NOMO-1 (cell line): ENCODE data around the gene POFUT1.
A peak's percentile ranks its signal among the peaks of the same experiment; 100 is the strongest.
"Not testable (repeated sequence)": the region's sequence is repeated elsewhere in the genome, so short reads cannot be mapped to it uniquely, and the experiment has no call there.

Experiments
- DNase-seq, 2 experiments: peaks; one replicate each; lab custom pipeline; 2025; ENCODE audit not compliant: unreplicated experiment in 2 of 2; lab: John Stamatoyannopoulos, UW

POFUT1 gene

DNA sequence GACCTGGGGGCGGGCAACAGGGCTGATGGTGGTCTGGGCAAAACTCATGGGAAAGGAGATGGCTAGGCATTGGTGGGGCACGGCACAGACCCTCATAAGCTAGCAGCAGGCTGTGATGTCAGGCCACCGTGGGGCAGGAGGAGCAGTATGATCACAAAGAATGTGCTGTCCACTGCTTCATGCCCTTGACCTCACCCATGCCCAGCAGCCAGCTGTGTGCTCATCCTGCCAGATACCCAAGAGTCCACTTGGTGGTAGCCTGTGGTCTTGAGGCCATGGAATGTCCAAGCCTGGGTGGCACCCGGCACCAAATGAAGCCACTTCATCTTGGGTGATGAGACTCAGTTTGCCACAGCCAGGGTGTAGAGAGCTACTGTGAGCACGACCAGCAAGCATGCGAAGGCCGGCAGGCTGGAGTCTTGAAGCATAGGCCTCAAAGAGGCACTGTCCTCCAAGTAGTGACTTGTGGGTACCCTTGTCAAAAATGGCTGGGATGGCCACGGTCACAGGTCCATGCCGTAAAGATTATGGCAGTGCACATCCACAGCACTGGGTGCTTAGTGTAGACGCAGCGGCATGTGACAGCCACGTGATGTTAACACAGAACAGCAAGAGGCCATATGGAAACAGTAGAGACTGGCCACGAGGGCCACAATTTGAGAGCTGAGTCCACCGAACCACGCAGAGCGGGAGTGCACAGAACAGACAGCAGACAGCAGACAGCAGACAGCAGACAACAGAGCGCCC, 19.1 kb upstream of the POFUT1 start:
- DNase-seq = no peak

DNA sequence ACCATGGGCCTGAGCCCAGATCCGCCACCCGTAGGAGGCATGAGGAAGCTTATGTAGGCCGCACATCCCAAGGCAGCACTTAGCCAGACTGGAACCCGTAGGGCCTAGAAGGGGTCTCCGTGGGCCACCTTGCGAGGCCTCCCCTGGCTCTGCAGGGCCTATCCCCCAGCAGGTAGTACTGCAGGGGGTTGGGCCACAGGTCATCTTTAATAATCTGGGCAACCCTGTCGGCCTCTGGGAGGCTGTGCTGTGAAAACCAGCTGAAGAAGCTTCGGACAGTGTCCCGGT, 18.6 kb upstream of the POFUT1 start:
- DNase-seq = no peak

DNA sequence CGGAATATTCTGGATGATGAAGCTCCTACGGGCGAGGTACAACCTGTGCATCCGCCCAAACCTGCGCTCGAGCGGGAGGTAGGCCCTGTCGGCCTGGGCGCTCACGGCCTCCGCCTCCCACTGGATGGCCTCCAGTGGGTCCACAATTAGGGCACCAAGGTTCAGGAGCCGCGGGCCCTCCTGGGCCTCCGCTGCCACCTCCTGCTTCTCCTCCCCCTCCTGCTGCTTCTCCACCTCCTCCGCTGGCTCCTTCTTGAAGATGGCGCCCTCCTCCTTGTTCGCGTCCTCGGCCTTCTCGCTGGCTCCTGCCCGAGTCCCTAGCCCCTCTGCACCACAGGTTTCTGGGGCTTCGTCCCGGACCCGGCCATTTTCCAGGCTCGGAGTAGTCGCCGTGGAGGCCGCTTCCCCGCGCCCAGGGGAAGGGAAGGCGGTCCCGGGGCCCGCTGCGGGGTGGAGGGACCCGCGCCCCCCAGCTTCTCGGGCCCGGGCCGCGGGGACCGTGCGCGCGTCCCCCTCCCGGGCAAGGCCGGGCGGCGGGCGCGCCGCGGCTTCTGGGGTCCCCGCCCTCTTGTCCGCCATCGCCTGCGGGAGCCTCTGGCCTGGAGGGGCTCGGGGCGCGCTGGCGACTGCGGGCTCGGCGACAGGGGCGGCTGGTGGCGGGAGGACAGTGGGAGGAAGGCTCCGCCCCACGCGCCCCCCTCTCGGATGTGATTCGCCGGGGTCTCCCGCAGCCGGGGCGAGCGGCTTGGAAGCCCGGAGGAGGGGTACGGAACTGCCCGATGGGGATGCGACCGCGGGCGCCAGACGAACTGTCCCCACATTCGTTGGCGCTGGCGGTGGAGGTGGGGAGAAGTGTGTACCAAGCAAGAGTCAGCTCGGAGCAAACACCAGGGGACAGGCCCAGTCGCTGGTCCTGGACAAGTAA, 17.7 kb upstream of the POFUT1 start:
- no peak for DNase-seq

DNA sequence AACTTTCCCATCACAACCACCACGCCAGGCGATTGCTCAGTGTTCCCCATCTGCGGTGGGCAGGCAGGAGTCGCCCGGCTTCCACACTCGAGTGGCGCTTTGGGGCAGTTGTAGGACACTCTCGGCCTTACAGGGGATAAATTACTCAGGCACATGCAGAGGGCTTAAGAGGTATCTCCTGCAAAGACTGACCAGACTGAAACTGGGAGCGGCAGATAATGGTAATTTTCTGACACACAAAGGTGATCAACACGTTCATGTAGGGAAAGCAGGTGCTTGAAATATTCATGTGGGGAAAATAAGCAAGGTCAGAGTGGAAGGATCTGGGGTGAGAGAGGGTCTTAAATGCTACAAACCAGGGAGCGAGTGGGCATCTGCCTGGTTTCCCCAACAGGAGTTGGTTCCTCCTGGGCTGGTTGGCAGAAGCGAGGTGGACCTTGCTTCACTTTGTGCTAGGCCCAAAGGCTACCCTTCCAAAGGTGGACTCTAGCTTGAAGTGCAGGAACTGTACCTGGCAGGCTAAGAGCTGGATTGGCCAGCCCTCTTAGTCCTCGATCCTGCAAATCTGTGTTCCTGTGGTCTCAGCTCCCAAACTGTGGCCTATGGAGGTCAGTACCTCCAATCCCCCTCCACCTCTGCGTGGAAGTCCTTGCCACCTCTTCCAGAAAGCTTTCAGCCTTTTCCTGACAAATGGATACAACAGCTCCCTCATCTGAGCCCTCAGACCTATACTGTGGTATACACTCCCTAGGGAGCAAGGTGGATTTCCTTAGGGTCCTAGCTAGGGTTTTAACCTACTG, 16.9 kb upstream of the POFUT1 start:
- DNase-seq = no peak

DNA sequence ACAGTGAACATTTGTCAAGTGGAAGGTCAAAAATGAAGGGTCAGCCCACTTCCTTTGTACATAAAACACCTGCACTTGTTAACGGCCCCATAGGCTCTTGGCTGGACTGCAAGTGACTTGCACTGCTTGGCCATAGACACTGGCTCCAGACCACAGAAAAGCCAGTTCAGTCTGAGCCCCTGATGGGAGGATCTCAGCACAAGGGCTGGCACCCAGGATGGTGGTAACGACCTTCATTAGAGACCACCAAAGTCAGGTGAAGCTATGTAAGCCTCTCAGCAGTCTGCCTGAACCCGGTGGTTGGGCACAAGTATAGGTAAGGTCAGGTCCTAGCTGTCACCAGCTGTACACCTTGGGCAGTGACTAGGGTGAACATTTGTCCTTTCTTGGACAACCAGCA, 16.3 kb upstream of the POFUT1 start:
- DNase-seq = no peak

DNA sequence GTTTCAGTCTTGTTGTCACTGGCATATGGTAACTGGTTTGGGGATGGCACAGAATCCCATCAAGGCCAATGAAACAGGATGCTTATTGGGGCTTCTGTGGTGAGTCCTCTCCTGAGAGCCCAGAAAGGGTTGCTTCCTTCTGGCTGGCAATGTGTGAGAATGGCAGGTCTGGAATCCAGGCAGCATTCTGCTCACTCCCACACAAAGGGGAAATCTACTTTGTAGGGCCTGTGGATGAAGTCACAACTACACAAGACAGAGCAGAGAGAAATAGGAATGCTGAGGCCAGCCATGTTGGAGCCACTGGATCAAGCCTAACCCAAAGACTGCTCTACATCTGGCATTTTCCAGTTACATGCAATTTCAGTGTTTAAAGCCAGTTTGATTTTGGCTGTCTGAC, 15.8 kb upstream of the POFUT1 start:
- no peak for DNase-seq

DNA sequence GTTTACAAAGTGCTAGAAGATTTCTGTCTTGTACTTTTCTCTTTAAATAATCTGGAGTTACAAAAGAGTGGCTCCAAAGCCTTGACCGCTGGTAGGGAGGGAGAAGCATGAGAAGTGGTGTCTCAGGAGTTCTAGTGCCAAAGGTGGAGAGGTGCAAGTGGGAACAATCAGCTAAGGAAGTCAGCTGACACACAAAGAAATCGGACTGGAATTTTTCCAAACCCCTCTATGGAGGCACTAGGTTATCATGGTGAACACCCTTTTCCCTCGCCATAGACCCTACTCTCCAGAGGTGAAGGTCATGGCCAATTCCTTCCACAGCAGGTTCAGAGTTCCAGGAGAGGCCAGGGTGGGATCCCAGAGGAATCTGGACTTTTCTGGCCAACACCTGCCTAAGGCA, 15.0 kb upstream of the POFUT1 start:
- DNase-seq = no peak

DNA sequence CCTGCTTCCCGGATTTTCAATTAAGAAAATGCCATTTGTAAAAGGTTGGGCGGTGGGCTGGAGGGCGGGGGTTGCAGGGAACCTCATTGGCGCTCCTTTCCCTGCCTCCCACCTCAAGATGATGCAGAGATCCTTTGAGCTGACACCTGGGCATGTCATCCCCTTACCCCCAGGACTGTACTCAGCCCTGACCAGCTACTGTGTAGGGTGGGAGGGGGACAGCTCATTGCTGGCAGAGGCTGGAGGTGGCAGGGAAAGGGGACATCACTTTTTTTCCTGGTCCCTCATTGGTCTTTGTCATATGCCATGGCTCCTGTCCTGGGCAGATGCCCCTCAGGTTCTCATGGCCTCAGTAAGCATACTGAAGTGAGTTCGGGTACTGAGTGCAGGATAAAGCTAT, 14.3 kb upstream of the POFUT1 start:
- DNase-seq = not testable (repeated sequence)

DNA sequence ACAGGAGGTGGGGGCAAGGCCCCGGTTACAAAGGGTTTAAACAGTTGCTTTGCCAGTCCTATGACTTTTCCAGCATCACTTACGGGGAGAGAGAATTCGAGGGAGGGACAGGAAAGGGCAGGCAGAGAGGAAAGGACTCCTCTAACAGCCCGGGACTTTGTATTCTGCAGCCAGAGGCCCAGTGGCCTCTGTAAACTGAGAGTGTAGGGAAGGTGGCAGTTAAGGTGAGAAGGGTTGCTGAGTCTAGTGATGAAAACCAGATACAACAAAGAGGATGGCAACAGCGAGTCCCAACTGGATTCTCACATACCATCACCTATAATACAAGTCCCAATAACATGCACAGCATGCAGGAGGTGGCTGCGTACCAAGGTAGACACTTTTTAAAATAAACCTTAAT, 13.7 kb upstream of the POFUT1 start:
- no peak for DNase-seq

DNA sequence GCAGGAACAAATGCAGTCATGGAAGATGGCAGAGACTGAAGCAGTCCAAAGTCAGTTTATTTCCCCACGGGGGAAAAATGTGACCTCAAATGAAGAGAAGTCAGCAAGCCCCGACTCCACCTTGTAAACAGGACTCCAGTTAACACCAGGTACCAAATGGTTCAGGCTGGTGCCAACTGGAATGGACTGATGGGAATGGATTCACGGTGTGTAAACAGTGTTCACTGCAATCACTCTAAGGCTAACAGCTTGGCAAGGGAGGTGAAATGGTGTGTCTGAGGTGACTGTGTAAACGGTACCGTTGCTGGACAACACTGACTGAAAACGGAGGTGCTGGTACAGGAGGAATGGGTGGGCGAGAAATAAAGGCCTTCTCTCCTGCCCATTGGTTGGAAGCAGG, 12.1 kb upstream of the POFUT1 start:
- DNase-seq = no peak

DNA sequence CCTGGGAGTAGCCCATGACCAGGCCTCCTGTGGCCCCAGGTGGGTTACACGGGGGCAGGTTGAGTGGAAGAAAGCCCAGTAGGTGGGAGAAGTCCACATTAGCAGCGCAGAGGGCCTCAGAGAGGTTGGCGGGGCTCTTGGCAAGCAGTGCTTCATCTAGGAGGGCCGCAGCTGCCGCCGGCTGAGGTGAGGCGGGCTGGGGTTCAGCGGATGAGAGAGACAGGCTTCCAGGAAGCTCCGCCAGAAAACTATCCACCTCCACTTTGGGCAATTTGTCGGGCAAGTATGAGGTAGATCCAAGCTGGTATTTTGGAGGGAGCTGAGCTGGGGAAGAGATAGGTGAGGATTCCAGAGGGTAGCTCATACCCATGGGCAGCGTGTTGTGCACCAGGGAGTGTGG, 11.1 kb upstream of the POFUT1 start:
- DNase-seq = not testable (repeated sequence)

DNA sequence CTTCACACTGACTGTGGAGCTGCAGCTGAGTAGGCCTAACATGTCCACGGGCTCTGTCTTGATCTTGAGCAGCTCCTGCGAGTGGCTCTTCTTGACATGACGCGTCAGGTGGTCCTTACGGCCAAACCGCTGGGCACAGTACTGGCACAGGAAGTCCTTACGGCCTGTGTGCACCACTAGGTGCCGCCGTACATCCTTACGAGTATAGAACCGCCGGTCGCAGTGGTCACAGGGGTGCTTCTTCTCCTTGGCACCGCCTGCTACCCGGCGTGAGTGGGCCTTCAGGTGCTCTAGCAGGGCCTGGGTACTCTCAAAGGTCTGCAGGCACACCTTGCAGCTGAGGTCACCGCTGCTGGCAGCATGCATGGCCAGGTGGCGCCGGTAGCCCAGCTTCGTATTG, 10.5 kb upstream of the POFUT1 start:
- DNase-seq = not testable (repeated sequence)

DNA sequence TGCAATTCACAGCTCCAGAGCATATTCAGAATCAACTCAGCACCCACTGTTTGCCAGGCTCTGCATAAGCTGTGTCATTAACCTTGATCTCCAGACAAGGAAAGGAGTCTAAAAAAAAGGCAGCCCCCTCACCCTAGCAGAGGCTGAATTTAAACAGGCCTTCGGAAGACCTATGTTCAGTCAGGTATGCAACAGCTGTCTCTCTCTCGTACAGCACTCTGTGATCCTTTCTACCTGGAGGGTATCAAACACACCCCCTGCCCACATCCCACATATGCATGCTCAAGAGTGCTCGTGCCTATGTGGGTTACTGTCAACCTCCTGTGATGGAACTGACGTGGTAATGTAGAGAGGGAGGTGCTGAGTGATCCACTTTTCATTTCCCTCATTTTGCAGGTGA, 8.7 kb upstream of the POFUT1 start:
- no peak for DNase-seq

DNA sequence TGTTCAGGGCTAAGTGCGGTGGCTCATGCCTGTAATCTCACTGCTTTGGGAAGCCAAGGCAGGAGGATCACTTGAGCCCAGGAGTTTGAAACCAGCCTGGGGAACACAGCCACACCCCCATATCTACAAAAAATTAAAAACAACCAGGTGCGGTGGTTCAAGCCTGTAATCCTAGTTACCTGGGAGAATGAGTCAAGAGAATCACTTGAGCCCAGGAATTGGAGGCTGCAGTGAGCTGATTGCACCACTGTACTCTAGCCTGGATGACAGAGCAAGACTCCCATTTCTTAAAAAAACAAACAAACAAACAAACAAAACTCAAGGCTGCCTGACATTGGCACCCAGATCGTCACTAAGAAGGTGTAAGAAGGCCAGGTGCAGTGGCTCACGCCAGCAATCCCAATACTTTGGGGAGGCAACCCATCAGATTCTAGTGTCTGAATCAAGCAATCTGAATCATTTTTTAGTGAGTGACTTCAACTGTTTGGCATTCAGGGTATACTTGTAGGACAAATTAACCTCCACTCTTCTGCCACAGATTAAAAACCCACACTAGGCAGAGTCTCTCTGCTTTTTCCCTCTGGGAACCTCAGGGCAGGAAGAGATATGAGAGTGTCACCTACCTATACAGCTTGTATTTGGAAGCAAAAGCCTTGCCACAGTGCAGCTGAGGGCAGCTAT, 6.2 kb upstream of the POFUT1 start:
- DNase-seq = no peak

DNA sequence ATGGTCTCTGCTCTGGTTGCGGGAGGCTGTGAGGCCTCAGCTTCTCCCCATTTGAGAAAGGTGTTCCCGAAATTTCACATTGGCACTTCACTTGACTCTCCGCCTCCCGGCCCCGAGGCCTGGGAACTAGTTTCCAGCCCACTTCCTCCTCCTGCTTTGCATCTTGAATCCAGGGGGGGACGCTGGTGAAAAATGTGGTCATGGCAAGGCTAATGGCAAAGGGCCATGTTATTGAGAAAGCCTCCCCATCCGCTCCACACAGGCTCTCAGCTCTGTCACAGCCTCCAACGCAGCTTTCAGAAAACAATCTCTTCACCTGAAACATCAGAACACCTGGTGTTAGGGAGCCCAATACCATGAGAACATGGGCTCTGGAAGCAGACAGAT, 5.7 kb upstream of the POFUT1 start:
- DNase-seq = no peak

DNA sequence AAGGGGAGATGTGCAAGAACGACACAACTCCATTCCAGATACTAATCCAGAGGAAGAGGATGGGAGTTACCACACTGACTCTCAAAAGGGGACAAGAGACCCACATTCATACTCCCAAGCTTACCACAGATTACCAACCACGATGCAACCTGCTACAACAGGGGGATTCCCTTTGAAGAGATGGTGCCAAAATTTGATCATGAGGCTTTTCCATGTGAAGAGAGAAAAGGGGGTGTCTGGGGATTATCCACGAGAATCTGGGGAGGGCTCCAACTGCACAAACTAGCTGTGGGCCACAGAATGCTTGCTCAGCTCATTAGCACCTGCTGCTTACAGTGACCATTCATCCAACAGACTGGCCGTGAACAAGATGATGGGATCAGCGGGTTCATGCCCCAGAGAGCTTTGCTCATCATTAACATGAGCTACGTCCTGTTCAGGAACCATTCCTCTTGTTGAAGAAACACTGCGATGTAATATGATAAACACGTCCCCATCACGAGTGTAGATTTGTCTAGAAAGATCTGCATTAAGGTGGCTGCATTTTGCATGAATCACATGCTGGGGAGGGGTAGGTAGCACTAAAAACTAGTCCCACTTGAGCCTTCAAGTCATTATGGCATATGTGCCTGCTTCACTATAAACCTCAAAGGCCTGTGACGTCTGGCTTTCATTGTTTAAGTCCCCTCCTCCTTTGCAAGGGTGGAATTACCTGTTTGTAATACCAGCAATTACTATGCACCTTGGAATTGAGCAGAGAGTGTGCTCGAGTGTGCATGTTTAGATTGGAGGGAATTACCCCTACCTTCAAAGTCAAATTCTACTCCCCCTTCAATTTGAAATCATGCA, 4.1 kb upstream of the POFUT1 start:
- DNase-seq = no peak

DNA sequence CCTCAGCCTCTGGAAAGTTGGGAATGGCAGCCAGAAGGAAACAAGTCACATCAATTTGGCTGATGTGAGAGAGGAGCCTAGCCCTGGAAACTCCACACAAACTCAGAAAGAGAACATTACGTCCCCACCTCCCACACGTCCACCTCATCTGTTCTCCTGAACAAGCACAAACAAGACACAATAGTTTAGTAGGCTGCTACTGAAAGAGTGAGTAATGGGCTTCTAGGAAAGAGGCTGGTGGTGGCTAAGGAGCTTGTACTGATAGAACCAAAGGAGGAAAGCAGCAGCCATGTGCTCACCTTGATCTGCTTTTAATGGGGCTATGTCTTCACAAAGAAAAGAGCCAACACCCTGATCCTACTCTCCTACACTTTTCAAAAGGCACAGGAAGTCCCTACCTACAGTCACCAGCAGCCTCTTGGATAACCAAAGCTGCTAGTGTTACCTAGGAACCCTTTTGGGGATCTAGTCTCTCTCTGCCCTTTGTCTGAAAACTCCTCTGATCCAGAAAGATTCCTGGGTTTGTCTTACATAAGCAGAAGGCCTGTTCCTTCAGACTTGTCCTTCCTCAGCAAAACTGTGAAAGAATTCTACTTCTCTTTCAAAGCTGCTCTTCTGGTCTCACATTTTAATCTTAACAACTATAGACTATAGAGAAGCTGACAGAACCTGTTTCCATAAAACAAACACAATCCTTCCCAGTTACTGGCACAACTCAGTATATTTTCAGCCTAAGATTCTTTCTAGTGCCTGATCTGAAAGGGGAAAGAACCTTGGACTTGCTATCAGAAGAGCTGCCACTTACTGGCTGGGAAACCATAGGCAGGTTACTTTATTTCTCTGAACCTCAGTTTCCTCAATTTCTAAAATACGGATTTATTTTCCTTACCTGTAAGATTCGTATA, 3.2 kb upstream of the POFUT1 start:
- DNase-seq = no peak

DNA sequence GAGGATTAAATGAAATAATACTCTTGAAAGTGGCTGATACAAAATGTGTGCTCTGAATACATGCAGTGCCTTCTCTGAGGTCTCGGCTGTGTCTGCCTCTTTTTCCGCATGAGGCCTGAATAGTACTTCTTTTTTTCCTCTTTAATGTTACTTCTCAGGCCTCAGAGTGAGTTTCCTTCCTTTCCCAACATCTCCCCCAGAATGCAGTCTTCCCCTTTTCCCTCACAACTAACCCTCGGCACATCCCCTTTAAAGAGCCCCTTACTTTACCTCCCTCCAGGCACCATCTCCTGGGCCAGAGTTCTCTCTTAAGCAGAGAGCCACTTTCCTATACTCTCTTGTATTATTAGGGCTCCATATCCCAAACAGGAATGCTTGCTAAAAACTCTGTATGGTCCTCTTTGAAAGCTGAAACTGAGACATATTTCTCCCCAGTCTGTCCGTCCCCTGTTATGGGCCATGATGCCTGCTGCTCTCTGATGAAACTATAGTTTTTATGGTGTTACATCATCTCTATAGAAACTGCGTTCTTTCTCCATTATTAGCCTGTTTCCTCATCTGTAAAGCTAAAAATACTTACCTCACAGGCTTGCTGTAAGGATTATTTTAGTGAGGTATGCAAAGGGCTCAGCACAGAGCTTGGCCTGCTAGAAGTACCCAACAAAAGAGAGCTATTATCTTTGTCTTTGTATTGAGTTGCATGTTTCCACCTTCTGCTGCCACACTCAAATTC, 2.4 kb upstream of the POFUT1 start:
- peak; percentile 45 to 95 for DNase-seq
